ENCODE results near the gene AHCYL2. TPM values are rescaled to one million over a fixed set of nuclear protein-coding genes. Genes with fewer than 3 reads are reported as not detected.
A peak's percentile ranks its signal among the peaks of the same experiment; 100 is the strongest.

AHCYL2 gene
- total and polyA plus RNA-seq, 8 donors = 5.1 to 16.8 (median 13.3) TPM

DNA sequence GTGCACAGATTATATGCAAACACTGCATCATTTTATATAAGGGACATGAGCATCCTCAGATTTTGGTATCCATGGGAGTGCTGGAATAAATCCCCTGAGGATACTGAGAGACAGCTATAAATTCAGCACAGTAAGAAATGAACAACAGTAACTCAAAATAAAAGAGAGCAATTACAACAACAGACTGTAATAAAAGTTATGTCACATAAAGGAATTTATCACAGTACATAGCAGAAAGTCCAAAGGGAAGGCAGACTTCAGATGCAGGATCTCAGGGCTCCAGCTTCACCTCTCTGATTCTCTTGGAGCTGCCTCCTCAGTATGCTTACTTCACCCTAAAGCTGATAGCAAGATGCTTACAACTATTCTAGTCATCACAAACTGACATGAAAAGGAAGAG lies 165.5 kb downstream of the AHCYL2 start:
- Histone ChIP-seq H3K27ac (no peak overlapping the region), H3K36me3 (peaks cover 0 to 12% (median 0%) of the 10 kb centered on the region in 3 donors), H3K4me3 (no peak overlapping the region), H3K27me3 (no peaks in the 10 kb centered on the region), H3K9me3 (no peaks in the 10 kb centered on the region), H3K4me1 (no peaks in the 10 kb centered on the region)
- DNase-seq = no peak
- intact Hi-C loops (cut with DNase I) = no loop called here
- TF ChIP-seq, protein P1, sequence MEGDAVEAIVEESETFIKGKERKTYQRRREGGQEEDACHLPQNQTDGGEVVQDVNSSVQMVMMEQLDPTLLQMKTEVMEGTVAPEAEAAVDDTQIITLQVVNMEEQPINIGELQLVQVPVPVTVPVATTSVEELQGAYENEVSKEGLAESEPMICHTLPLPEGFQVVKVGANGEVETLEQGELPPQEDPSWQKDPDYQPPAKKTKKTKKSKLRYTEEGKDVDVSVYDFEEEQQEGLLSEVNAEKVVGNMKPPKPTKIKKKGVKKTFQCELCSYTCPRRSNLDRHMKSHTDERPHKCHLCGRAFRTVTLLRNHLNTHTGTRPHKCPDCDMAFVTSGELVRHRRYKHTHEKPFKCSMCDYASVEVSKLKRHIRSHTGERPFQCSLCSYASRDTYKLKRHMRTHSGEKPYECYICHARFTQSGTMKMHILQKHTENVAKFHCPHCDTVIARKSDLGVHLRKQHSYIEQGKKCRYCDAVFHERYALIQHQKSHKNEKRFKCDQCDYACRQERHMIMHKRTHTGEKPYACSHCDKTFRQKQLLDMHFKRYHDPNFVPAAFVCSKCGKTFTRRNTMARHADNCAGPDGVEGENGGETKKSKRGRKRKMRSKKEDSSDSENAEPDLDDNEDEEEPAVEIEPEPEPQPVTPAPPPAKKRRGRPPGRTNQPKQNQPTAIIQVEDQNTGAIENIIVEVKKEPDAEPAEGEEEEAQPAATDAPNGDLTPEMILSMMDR (IDR thresholded peaks at IDR 0.05) = no peak
- no peak for ATAC-seq
- FAIRE-seq = no peak

DNA sequence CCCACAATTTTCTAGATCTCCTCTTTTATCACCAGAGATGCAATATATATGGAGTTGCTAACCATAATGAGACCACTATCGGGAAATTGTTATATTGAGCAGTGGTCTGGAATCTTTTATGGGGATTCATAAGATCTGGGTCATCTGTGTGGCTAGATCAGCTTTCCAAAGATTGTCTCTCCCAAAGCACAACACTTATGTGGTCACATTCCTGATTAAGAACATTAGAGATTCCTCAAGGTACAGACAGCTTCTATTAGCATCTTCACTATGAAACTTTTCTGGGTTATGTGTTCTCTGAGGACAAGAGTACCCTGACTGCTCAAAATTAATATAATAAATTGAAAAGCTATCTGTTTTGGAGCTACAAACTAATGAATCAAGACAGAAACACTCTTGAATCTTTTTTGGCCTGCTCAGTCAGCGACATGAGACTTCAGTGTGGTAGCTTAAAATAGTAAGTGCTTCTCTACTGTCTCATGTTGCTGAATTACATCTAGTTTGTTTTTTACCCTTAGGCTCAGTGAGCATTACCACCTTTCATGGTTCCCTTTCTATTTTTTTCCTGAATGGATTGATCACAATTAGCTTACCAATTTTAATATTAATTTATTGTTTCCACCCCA lies 166.8 kb downstream of the AHCYL2 start:
- WGBS, 2 donors = 91 to 94% methylated on average over 2 of the region's 2 CpGs
- Histone ChIP-seq H3K36me3 (peaks cover 0 to 12% (median 0%) of the 10 kb centered on the region in 3 donors), H3K27me3 (no peaks in the 10 kb centered on the region), H3K27ac (no peak overlapping the region), H3K4me3 (no peak overlapping the region), H3K9me3 (no peaks in the 10 kb centered on the region), H3K4me1 (no peaks in the 10 kb centered on the region)
- DNase-seq (no peak), ATAC-seq (no peak), FAIRE-seq (no peak)
- intact Hi-C loops (cut with DNase I) = no loop called here
- TF ChIP-seq, protein P1 (IDR thresholded peaks at IDR 0.05) = no peak

DNA sequence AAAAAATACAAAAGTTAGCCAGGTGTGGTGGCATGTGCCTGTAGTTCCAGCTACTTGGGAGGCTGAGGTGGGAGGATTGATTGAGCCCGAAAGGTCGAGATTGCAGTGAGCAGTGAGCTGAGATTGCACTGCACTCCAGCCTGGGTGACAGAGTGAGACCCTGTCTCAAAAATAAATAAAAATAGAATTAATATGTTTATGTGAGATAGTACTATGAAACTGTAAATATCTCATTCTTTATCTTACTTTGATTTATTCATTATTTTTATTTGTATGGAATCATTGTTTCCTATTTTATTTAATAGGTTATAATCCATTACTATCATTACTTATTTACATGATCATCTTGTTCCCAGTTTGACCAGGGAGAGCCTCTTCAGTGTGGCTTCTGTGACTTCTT lies 168.4 kb downstream of the AHCYL2 start:
- no peak for FAIRE-seq
- H3K4me3 ChIP-seq = no peak overlapping the region
- WGBS, 2 donors = 99 to 100% methylated on average over 2 of the region's 2 CpGs
- no peaks in the 10 kb centered on the region for H3K9me3 ChIP-seq
- no peak for ATAC-seq
- TF ChIP-seq, protein P1 (IDR thresholded peaks at IDR 0.05) = no peak
- no peak overlapping the region for H3K27ac ChIP-seq
- DNase-seq = no peak
- no peaks in the 10 kb centered on the region for H3K4me1 ChIP-seq
- intact Hi-C loops (cut with DNase I) = no loop called here
- no peaks in the 10 kb centered on the region for H3K27me3 ChIP-seq
- H3K36me3 ChIP-seq = peaks cover 0 to 16% (median 0%) of the 10 kb centered on the region in 3 donors

DNA sequence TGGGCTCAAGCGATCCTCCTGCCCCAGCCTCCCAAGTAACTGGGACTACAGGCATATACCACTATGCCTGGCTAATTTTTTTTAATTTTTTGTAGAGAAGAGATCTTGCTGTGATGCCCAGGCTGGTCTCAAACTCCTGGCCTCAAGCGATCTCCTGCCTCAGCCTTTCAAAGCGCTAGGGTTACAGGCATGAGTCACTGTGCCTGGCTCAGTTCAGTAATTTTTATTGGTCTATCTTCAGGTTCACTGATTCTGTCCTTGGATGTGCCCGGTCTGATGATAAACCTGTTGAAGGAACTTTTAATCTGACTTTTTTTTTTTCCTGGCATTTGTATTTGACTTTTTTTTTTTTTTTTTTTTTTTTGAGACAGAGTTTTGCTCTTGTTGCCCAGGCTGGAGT lies 169.3 kb downstream of the AHCYL2 start:
- TF ChIP-seq, protein P1 (IDR thresholded peaks at IDR 0.05) = no peak
- H3K4me3 ChIP-seq = no peak overlapping the region
- FAIRE-seq = no peak
- intact Hi-C loops (cut with DNase I) = no loop called here
- peaks cover 0 to 16% (median 0%) of the 10 kb centered on the region in 3 donors for H3K36me3 ChIP-seq
- H3K27me3 ChIP-seq = no peaks in the 10 kb centered on the region
- no peak overlapping the region for H3K27ac ChIP-seq
- 68 to 70% methylated on average over 4 of the region's 4 CpGs for WGBS, 2 donors
- ATAC-seq = peak in 3 of 4 donors; percentile 46 to 82 (median 51)
- no peaks in the 10 kb centered on the region for H3K4me1 ChIP-seq
- H3K9me3 ChIP-seq = no peaks in the 10 kb centered on the region
- DNase-seq = peak in 1 of 6 donors; percentile 15
